Astrocyte of the cerebellum (primary cell): ENCODE data around the gene CAPN3.

Experiments
- DNase-seq: peaks from one replicate; pipeline ENCODE4 v3.0.0-alpha.2; 2011; ENCODE audit warnings: low read depth
- H3K4me3 ChIP-seq: 2 replicates; pipeline ENCODE4 v1.5.1; 2011; ENCODE audit warnings: mild to moderate bottlenecking, low read depth, low read length, moderate library complexity
- in situ Hi-C: cut with HindIII; loops from 2 replicates; pipeline ENCODE4 v1.10.0; 2017; ENCODE audit warnings: low sequenced_read_pairs
- TF ChIP-seq, protein P1 (sequence below): IDR thresholded peaks from 2 replicates; pipeline ENCODE4 v1.5.1; 2012; ENCODE audit warnings: low read length, low read depth, moderate library complexity, mild to moderate bottlenecking; ENCODE audit errors: missing control alignments

Gene CAPN3

DNA sequence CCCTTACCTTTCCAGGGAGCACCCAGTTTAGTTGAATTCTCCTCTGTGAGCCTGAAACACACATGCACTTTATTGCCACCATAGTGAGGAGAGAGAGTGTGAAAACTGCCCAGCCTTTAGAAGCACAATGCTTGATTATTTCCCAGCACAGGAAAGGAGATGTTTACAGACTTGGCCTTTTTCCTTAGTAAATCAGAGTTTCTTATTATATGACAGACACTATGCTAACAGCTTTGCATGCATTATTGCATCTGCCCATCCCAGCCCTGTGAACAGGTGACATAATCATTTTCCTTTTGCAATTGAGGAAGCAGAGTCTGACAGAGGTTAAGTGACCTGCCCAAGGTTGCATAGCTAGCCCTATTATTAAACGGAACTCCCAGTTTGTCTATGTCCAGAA, 36.5 kb downstream of the CAPN3 start:
- H3K4me3 ChIP-seq, result no peak overlapping the region
- DNase-seq, result no peak
- TF ChIP-seq, protein P1, sequence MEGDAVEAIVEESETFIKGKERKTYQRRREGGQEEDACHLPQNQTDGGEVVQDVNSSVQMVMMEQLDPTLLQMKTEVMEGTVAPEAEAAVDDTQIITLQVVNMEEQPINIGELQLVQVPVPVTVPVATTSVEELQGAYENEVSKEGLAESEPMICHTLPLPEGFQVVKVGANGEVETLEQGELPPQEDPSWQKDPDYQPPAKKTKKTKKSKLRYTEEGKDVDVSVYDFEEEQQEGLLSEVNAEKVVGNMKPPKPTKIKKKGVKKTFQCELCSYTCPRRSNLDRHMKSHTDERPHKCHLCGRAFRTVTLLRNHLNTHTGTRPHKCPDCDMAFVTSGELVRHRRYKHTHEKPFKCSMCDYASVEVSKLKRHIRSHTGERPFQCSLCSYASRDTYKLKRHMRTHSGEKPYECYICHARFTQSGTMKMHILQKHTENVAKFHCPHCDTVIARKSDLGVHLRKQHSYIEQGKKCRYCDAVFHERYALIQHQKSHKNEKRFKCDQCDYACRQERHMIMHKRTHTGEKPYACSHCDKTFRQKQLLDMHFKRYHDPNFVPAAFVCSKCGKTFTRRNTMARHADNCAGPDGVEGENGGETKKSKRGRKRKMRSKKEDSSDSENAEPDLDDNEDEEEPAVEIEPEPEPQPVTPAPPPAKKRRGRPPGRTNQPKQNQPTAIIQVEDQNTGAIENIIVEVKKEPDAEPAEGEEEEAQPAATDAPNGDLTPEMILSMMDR, result no peak
- in situ Hi-C loops, result no loop called here

DNA sequence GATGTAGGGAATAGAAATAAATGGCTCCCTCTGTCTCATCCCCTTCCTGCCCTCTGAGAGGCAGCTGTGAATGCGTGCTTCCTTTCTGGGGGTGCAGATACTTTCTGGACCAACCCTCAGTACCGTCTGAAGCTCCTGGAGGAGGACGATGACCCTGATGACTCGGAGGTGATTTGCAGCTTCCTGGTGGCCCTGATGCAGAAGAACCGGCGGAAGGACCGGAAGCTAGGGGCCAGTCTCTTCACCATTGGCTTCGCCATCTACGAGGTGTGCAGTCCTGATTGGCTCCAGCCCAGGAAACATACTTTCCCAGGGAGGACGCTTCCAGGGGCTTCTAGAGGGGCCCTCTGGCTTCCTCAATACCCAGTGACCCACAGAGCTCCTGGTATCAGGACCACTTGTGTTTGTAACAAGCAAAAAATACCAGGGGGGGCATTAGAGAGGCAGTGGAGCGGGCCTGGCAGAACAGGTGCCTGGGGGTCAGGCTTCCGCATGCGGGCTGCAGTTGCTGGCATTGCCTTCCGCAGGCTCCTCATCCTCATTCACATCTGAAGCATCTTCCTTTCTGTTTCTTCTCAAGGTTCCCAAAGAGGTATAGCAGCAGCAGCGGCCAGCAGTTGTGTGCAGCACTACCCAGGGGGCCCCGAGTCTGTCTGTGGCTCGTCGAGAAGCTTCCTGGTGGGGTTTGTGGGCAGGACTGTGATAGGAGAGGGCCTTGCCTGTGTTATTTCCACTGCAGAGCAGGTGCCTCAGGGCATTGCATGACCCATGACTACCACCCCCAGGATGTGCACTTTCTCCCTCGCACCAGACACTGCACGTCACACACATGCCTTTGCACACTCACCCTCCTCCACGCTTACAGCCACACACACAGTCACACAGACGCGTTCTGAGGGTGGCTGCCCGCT, 42.5 kb downstream of the CAPN3 start:
- TF ChIP-seq, protein P1, result no peak
- in situ Hi-C loops, result no loop called here
- H3K4me3 ChIP-seq, result no peak overlapping the region
- DNase-seq, result no peak

- DNase-seq, result no peak
- H3K4me3 ChIP-seq, result no peak overlapping the region
- in situ Hi-C loops, result no loop called here
- TF ChIP-seq, protein P1, result no peak
Measured at GRCh38 chr15:42402455-42403205, 43.3 kb downstream of the CAPN3 start.

GRCh38 chr15:42403389-42403788, 44.1 kb downstream of the CAPN3 start:
- in situ Hi-C loops, result no loop called here
- DNase-seq, result no peak
- TF ChIP-seq, protein P1, result no peak
- H3K4me3 ChIP-seq, result no peak overlapping the region

- DNase-seq, result no peak
- H3K4me3 ChIP-seq, result no peak overlapping the region
- in situ Hi-C loops, result loop anchor here (5.0 kb wide), 1 partner anchor 37 kb away; no protein-coding TSS in a partner anchor
- TF ChIP-seq, protein P1, result no peak
Measured at GRCh38 chr15:42404461-42405235, 45.3 kb downstream of the CAPN3 start.
